Hair follicular keratinocyte (primary cell): ENCODE results near the gene GCGR. TPM values are rescaled to one million over a fixed set of nuclear protein-coding genes. Genes with fewer than 3 reads are reported as not detected.

Experiments
- total RNA-seq: library from RNA; depleted of rRNA; stranded (reverse); fragments of >200 nt; gene quantifications from 2 replicates; pipeline ENCODE4 v1.2.3, GENCODE V29; 2015

GCGR gene
- not detected in 2 replicates for total RNA-seq

GRCh38 chr17:81803728-81804558, at the start of gene GCGR:
Gene GCGR, plus strand, starts transcription at chr17:81804150. Its CDS starts 4,869 bp downstream, at chr17:81809019.

GRCh38 chr17:81833160-81833920, 29.4 kb downstream of the GCGR start, which contains the start of gene MCRIP1:
Gene MCRIP1, minus strand, starts transcription at chr17:81833291. Its CDS starts 8,785 bp downstream, at chr17:81824506.

DNA sequence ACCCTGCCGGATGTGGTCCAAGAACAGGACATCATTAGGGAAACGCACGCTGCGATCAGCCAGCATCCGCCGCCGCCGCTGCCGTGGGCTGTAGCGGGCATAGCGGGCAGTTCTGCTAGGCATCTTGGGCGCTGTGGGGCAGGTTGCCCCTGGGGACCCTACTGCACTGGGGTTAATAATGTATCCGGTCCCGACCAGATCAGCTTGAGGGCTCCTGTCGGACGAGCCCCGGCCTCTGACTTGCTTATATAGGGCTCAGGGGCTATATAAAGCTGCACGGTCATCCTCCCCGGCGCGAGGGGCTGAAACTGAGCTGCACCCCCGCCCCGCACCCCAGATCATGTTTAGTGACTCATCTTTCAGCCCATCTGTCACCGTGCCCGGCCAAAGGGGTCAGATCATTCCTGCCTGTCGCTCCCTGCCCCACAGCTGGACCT, 30.9 kb downstream of the GCGR start, which contains the start of gene PPP1R27:
PPP1R27 (minus strand) TSS at position 220 of the 437 bp plus-strand sequence; CDS start at position 123, 97 bp downstream.

DNA sequence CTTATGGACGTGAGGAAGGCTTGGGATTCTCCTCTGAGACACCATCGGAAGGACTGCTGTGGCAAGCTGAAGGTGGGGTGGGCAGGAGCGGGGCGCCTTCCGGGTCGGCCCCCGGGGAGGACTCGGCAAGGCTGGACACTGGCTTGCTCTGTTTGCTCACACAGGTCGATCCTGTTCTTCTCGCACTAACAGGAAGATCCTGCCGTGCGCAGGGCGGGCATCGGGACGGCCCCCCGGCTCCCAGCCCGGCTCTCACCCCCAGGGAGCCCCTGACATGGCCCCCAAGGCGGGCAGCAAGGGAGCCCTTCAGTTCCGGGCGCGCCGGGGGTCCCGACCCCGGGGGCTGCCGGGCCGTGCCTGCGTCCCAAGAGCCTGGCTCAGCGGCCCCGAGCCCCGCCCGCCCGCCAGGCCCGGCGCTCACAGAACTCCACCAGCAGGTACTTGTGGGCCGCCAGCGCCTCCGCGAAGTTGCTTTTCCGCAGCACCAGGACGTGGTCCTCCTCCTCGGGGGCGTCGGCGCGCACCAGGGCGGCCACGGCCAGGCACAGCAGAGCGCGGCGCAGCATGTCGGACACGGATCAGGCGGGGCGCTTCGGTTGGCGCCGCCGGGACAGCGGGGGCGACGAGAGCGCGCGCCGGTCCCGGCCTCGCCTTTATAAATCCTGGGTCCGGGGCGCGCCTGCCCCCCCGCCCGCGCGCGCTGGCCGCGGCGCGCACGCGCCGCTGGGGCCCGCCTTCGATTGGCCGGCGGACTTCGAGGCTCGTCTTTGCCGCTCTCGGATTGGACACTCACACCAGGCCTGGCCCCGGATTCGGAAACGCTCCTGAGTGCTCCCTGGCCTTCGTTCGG, 56.2 kb downstream of the GCGR start, which contains the start of gene P4HB:
P4HB (minus strand) TSS at position 630 of the 850 bp plus-strand sequence; CDS start at position 566, 64 bp downstream.

Other genes with a start within 250 kb of the GCGR start
- gene NPLOC4, start 167.0 kb upstream of the GCGR start, total RNA-seq, result 44.7 and 53.7 TPM in 2 replicates
- 0.49 TPM in 1 of 2 replicates, not detected in the other for gene TSPAN10, start 167.0 kb upstream of the GCGR start, total RNA-seq
- not detected in 2 replicates for gene PDE6G, start 147.6 kb upstream of the GCGR start, total RNA-seq
- 30.6 and 34.2 TPM in 2 replicates for gene OXLD1, start 137.5 kb upstream of the GCGR start, total RNA-seq
- gene CCDC137, start 137.4 kb upstream of the GCGR start, total RNA-seq, result 11.0 and 18.8 TPM in 2 replicates
- gene ARL16, start 120.4 kb upstream of the GCGR start, total RNA-seq, result 23.4 and 29.4 TPM in 2 replicates
- gene HGS, start 120.1 kb upstream of the GCGR start, total RNA-seq, result 85.4 and 99.3 TPM in 2 replicates
- 82.5 and 175 TPM in 2 replicates for gene MRPL12, start 100.8 kb upstream of the GCGR start, total RNA-seq
- 13.2 and 39.5 TPM in 2 replicates for gene SLC25A10, start 91.9 kb upstream of the GCGR start, total RNA-seq
- 54.0 and 72.8 TPM in 2 replicates for gene MCRIP1, start 29.1 kb downstream of the GCGR start, total RNA-seq
- gene PPP1R27, start 30.9 kb downstream of the GCGR start, total RNA-seq, result not detected in 2 replicates
- gene P4HB, start 56.4 kb downstream of the GCGR start, total RNA-seq, result 1,696 and 1,977 TPM in 2 replicates
- 274 and 312 TPM in 2 replicates for gene ARHGDIA, start 67.2 kb downstream of the GCGR start, total RNA-seq
- gene ALYREF, start 87.4 kb downstream of the GCGR start, total RNA-seq, result 109 and 236 TPM in 2 replicates
- gene ANAPC11, start 87.6 kb downstream of the GCGR start, total RNA-seq, result 256 and 274 TPM in 2 replicates
- gene NPB, start 98.1 kb downstream of the GCGR start, total RNA-seq, result 3.4 and 3.6 TPM in 2 replicates
- 74.0 and 100 TPM in 2 replicates for gene PCYT2, start 107.2 kb downstream of the GCGR start, total RNA-seq
- gene SIRT7, start 114.0 kb downstream of the GCGR start, total RNA-seq, result 14.7 and 22.4 TPM in 2 replicates
- gene MAFG, start 123.6 kb downstream of the GCGR start, total RNA-seq, result 10.7 and 15.5 TPM in 2 replicates
- 97.9 and 121 TPM in 2 replicates for gene PYCR1, start 133.2 kb downstream of the GCGR start, total RNA-seq
- not detected in 2 replicates for gene MYADML2, start 143.1 kb downstream of the GCGR start, total RNA-seq
- gene NOTUM, start 157.0 kb downstream of the GCGR start, total RNA-seq, result not detected in 2 replicates
- 10.5 and 11.1 TPM in 2 replicates for gene ASPSCR1, start 173.5 kb downstream of the GCGR start, total RNA-seq
- 69.0 and 245 TPM in 2 replicates for gene CENPX, start 218.7 kb downstream of the GCGR start, total RNA-seq
- 6.7 and 20.9 TPM in 2 replicates for gene LRRC45, start 219.2 kb downstream of the GCGR start, total RNA-seq
- 46.6 and 47.7 TPM in 2 replicates for gene RAC3, start 227.5 kb downstream of the GCGR start, total RNA-seq
- gene DCXR, start 233.5 kb downstream of the GCGR start, total RNA-seq, result 118 and 135 TPM in 2 replicates
- 46.4 and 50.3 TPM in 2 replicates for gene RFNG, start 247.7 kb downstream of the GCGR start, total RNA-seq
- 96.7 and 124 TPM in 2 replicates for gene GPS1, start 247.7 kb downstream of the GCGR start, total RNA-seq